Upper lobe of left lung (tissue), 6 donors: ENCODE results near the gene MAP1B. TPM values are rescaled to one million over a fixed set of nuclear protein-coding genes. Genes with fewer than 3 reads are reported as not detected.

ENCODE experiments used
- ATAC-seq, 2 donors: fragments of 200-7000 bp; cut with Tn5 transposase; one replicate each; pipeline ENCODE4 v1.9.1; 2022; ENCODE audit warnings: mild to moderate bottlenecking in 2 of 2, moderate library complexity in 2 of 2; ENCODE audit not compliant: low FRiP score in 2 of 2
- DNase-seq, 2 donors: peaks; one replicate each; pipeline ENCODE4 v3.0.0-alpha.2; 2019 to 2020
- H3K27ac ChIP-seq, 4 donors: fragments of 200-600 bp; sonication (generic); one replicate each; pipeline ENCODE4 v1.5.1; 2016 to 2019
- H3K27me3 ChIP-seq, 4 donors: fragments of 200-600 bp; sonication (generic); one replicate each; pipeline ENCODE4 v1.5.1; 2017 to 2019
- H3K36me3 ChIP-seq, 4 donors: fragments of 200-600 bp; sonication (generic); one replicate each; pipeline ENCODE4 v1.5.1; 2016 to 2019
- H3K4me1 ChIP-seq, 4 donors: fragments of 200-600 bp; sonication (generic); one replicate each; pipeline ENCODE4 v1.5.1; 2018 to 2019
- H3K4me3 ChIP-seq, 4 donors: fragments of 200-600 bp; sonication (generic); one replicate each; pipeline ENCODE4 v1.5.1; 2017 to 2019; ENCODE audit warnings: mild to moderate bottlenecking in 2 of 4, moderate library complexity in 1 of 4
- H3K9me3 ChIP-seq, 4 donors: fragments of 200-600 bp; sonication (generic); one replicate each; pipeline ENCODE4 v1.5.1; 2018 to 2019
- EP300 ChIP-seq, 4 donors: sonication (generic); formaldehyde crosslinking; IDR thresholded peaks; one replicate each; pipeline ENCODE4 v1.5.1; 2017; ENCODE audit warnings: antibody characterized with exemption in 4 of 4, control low read depth in 2 of 4
- POLR2A ChIP-seq, 4 donors: fragments of 450-650 bp; IDR thresholded peaks; one replicate each; pipeline ENCODE4 v1.5.1; 2016 to 2017; ENCODE audit warnings: antibody characterized with exemption in 4 of 4, mild to moderate bottlenecking in 2 of 4
- POLR2AphosphoS5 ChIP-seq, 2 donors: sonication (generic); formaldehyde crosslinking; IDR thresholded peaks; one replicate each; pipeline ENCODE4 v1.5.1; 2017; ENCODE audit warnings: antibody characterized with exemption in 2 of 2
- WGBS, 2 donors: methylation state at CpG; one replicate each; pipeline ENCODE4 v1.1.5; 2017 to 2018; 5-methylcytosine and 5-hydroxymethylcytosine counted together
- total RNA-seq, 6 donors: library from RNA; depleted of rRNA in 4 of 6; stranded (reverse); fragments of >200 nt in 4 of 6; gene quantifications; one replicate each; pipeline versions ENCODE4 v1.1.0 to v1.2.1, GENCODE V29; 2016 to 2021
- TF ChIP-seq, protein P1 (sequence below), 6 experiments: fragments of 450-650 bp in 4 of 6; fragments of 200-600 bp in 2 of 6; sonication (generic) in 2 of 6; IDR thresholded peaks; one replicate each; pipeline ENCODE4 v1.5.1; 2016 to 2019; ENCODE audit warnings: antibody characterized with exemption in 6 of 6
- donor health status: DM: no; HTN: no; CAD: no; lungs with moderate emphysema.
- donor health status: DM: no; HTN: yes; CAD: no; lungs with severe emphysema.

Gene MAP1B
- total RNA-seq, 6 donors from 2014 or later: 21.6 to 59.4 (median 38.0) TPM

GRCh38 chr5:72234868-72235267 is 127.6 kb downstream of the MAP1B start:
- ATAC-seq (no peak), DNase-seq (no peak)
- H3K36me3 ChIP-seq: peaks cover 0 to 26% (median 2%) of the 10 kb centered on the region in 4 donors
- H3K27me3 ChIP-seq: no peaks in the 10 kb centered on the region
- no peak overlapping the region for H3K4me3 ChIP-seq
- no peaks in the 10 kb centered on the region for H3K9me3 ChIP-seq
- no peak for TF ChIP-seq POLR2AphosphoS5 (IDR thresholded peaks at IDR 0.05)
- TF ChIP-seq, protein P1, sequence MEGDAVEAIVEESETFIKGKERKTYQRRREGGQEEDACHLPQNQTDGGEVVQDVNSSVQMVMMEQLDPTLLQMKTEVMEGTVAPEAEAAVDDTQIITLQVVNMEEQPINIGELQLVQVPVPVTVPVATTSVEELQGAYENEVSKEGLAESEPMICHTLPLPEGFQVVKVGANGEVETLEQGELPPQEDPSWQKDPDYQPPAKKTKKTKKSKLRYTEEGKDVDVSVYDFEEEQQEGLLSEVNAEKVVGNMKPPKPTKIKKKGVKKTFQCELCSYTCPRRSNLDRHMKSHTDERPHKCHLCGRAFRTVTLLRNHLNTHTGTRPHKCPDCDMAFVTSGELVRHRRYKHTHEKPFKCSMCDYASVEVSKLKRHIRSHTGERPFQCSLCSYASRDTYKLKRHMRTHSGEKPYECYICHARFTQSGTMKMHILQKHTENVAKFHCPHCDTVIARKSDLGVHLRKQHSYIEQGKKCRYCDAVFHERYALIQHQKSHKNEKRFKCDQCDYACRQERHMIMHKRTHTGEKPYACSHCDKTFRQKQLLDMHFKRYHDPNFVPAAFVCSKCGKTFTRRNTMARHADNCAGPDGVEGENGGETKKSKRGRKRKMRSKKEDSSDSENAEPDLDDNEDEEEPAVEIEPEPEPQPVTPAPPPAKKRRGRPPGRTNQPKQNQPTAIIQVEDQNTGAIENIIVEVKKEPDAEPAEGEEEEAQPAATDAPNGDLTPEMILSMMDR (IDR thresholded peaks at IDR 0.05): no peak
- TF ChIP-seq EP300 (IDR thresholded peaks at IDR 0.05): no peak
- TF ChIP-seq POLR2A (IDR thresholded peaks at IDR 0.05): no peak
- no peak overlapping the region for H3K27ac ChIP-seq
- peaks cover 0 to 23% (median 3%) of the 10 kb centered on the region in 4 donors for H3K4me1 ChIP-seq
- 84 to 93% methylated on average over 1 of the region's 1 CpG for WGBS, 2 donors

GRCh38 chr5:72235725-72236124 is 128.4 kb downstream of the MAP1B start:
- Histone ChIP-seq H3K27ac (no peak overlapping the region), H3K4me3 (no peak overlapping the region), H3K27me3 (no peaks in the 10 kb centered on the region), H3K4me1 (peaks cover 0 to 23% (median 3%) of the 10 kb centered on the region in 4 donors), H3K9me3 (no peaks in the 10 kb centered on the region), H3K36me3 (peaks cover 0 to 26% (median 2%) of the 10 kb centered on the region in 4 donors)
- no peak for DNase-seq
- 91 to 95% methylated on average over 1 of the region's 1 CpG for WGBS, 2 donors
- no peak for ATAC-seq
- no peak for TF ChIP-seq EP300 (IDR thresholded peaks at IDR 0.05)
- no peak for TF ChIP-seq POLR2AphosphoS5 (IDR thresholded peaks at IDR 0.05)
- TF ChIP-seq, protein P1 (IDR thresholded peaks at IDR 0.05): no peak
- no peak for TF ChIP-seq POLR2A (IDR thresholded peaks at IDR 0.05)

GRCh38 chr5:72237415-72237814 is 130.1 kb downstream of the MAP1B start:
- ATAC-seq (no peak), DNase-seq (no peak)
- Histone ChIP-seq H3K36me3 (peaks cover 0 to 22% (median 2%) of the 10 kb centered on the region in 4 donors), H3K4me1 (peaks cover 0 to 15% (median 3%) of the 10 kb centered on the region in 4 donors), H3K4me3 (no peak overlapping the region), H3K9me3 (no peaks in the 10 kb centered on the region), H3K27ac (no peak overlapping the region), H3K27me3 (no peaks in the 10 kb centered on the region)
- WGBS, 2 donors: 89 to 96% methylated on average over 2 of the region's 2 CpGs
- TF ChIP-seq EP300 (IDR thresholded peaks at IDR 0.05) (no peak), POLR2AphosphoS5 (IDR thresholded peaks at IDR 0.05) (no peak), POLR2A (IDR thresholded peaks at IDR 0.05) (no peak)
- TF ChIP-seq, protein P1 (IDR thresholded peaks at IDR 0.05): no peak

GRCh38 chr5:72237879-72238278 is 130.6 kb downstream of the MAP1B start:
- no peak for TF ChIP-seq POLR2AphosphoS5 (IDR thresholded peaks at IDR 0.05)
- no peak for TF ChIP-seq POLR2A (IDR thresholded peaks at IDR 0.05)
- TF ChIP-seq EP300 (IDR thresholded peaks at IDR 0.05): no peak
- TF ChIP-seq, protein P1 (IDR thresholded peaks at IDR 0.05): no peak
- WGBS, 2 donors: 96 to 99% methylated on average over 3 of the region's 3 CpGs

More at GRCh38 chr5:72237879-72238278, 130.6 kb downstream of the MAP1B start:
- peaks cover 0 to 22% (median 2%) of the 10 kb centered on the region in 4 donors for H3K36me3 ChIP-seq
- peaks cover 0 to 10% (median 3%) of the 10 kb centered on the region in 4 donors for H3K4me1 ChIP-seq
- no peaks in the 10 kb centered on the region for H3K27me3 ChIP-seq
- H3K4me3 ChIP-seq: no peak overlapping the region
- H3K27ac ChIP-seq: no peak overlapping the region
- ATAC-seq (no peak), DNase-seq (no peak)
- no peaks in the 10 kb centered on the region for H3K9me3 ChIP-seq
